ENCODE data around the gene MAGEA8.

GRCh38 chrX:149848855-149849254, 32.1 kb upstream of the MAGEA8 start:
- TF ChIP-seq CTCF (IDR thresholded peaks at IDR 0.05 in 2 of 3, conservative IDR thresholded peaks at IDR 0.05 in 1 of 3; ENCODE audit: insufficient read depth in 2 of 3, low read depth in 1 of 3, low read length in 3 of 3) (no peak), EZH2 (IDR thresholded peaks at IDR 0.05; ENCODE audit: borderline replicate concordance, low read depth, low read length) (no peak)

All from K562 (cell line).